Nephron progenitor cell (in vitro differentiated cells): ENCODE measurements around the gene CPEB3.

Source experiments
- DNase-seq: peaks from one replicate; pipeline ENCODE4 v3.0.0; 2021
- H3K27ac Mint-ChIP-seq: 2 replicates; pipeline ENCODE4 v1.8.0; 2021; ENCODE audit warnings: mild to moderate bottlenecking, moderate library complexity, mixed read lengths
- H3K27me3 Mint-ChIP-seq: 2 replicates; pipeline ENCODE4 v1.8.0; 2021; ENCODE audit warnings: mild to moderate bottlenecking, low read depth, mixed read lengths; ENCODE audit not compliant: poor library complexity
- H3K36me3 Mint-ChIP-seq: 2 replicates; pipeline ENCODE4 v1.8.0; 2021; ENCODE audit warnings: low read depth, mixed read lengths
- H3K4me1 Mint-ChIP-seq: 2 replicates; pipeline ENCODE4 v1.8.0; 2021; ENCODE audit warnings: mixed read lengths
- H3K4me3 Mint-ChIP-seq: 2 replicates; pipeline ENCODE4 v1.8.0; 2021; ENCODE audit warnings: mild to moderate bottlenecking, moderate library complexity, mixed read lengths
- H3K9me3 Mint-ChIP-seq: 2 replicates; pipeline ENCODE4 v1.8.0; 2021; ENCODE audit warnings: mild to moderate bottlenecking, moderate library complexity, mixed read lengths
- TF ChIP-seq, protein P1 (sequence below): fragments of 200-600 bp; sonication (generic); IDR thresholded peaks from 2 replicates; pipeline ENCODE4 v1.5.0; 2021; ENCODE audit warnings: antibody characterized with exemption

The CPEB3 gene

DNA sequence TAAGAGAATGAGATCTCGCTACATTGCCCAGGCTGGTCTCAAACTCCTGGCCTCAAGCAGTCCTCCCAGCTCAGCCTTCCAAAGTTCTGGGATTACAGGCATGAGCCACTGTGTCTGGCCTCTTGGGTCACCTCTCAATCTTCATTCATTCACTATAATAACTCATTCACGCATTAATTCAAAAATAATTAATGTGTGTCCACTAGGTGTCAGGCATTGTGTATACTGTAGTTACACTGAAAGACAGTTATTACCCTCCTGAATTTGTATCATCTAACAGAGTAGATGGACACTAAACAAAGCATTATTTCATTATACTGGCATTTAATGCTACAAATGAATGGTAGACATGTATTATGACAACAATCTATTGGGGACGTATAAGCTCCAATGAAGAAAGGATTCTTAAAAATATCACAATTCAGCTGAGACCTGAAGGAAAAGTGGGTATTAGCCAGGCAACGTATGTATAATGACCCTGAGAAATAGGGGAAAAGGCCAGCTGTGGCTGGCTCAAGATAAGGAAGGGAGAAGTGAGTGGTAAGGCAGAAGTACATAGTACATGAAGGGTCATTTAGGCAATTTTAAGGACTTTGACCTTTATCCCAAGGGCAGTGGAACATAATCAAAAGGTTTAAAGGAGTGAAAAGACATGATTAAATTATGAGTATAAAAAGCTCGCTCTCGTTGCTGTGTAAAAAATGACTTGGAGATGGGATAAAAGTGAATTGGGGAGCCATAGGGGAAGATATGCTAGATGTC, 216.6 kb downstream of the CPEB3 start:
- TF ChIP-seq, protein P1, sequence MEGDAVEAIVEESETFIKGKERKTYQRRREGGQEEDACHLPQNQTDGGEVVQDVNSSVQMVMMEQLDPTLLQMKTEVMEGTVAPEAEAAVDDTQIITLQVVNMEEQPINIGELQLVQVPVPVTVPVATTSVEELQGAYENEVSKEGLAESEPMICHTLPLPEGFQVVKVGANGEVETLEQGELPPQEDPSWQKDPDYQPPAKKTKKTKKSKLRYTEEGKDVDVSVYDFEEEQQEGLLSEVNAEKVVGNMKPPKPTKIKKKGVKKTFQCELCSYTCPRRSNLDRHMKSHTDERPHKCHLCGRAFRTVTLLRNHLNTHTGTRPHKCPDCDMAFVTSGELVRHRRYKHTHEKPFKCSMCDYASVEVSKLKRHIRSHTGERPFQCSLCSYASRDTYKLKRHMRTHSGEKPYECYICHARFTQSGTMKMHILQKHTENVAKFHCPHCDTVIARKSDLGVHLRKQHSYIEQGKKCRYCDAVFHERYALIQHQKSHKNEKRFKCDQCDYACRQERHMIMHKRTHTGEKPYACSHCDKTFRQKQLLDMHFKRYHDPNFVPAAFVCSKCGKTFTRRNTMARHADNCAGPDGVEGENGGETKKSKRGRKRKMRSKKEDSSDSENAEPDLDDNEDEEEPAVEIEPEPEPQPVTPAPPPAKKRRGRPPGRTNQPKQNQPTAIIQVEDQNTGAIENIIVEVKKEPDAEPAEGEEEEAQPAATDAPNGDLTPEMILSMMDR: no peak
- Mint-ChIP-seq H3K27me3 (peaks cover 6% of the 10 kb centered on the region), H3K4me3 (no peak overlapping the region), H3K4me1 (no peaks in the 10 kb centered on the region), H3K27ac (peak overlapping the region; percentile 5), H3K36me3 (no peaks in the 10 kb centered on the region), H3K9me3 (no peaks in the 10 kb centered on the region)
- DNase-seq: no peak

DNA sequence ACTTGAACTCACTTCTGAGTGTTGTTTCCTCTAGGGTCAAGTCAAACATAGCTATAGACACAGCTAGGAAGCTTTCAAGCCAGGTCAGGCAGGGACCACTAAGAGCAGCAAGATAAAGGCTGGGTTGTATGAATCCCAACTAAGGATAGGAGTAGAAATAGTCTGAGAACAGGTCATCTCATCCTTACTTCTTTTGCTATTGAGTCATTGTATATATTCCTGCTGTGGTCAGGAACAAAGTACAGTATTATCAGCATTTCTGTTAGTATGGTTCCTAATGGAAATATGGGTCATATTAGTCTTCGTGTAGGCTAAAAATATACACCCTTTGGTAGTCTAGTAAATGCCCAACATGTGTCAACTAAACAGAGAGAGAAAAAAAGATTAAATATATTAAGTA, 222.0 kb downstream of the CPEB3 start:
- H3K27ac Mint-ChIP-seq: no peak overlapping the region
- peaks cover 3% of the 10 kb centered on the region for H3K27me3 Mint-ChIP-seq
- H3K4me1 Mint-ChIP-seq: no peaks in the 10 kb centered on the region
- no peaks in the 10 kb centered on the region for H3K9me3 Mint-ChIP-seq
- no peak overlapping the region for H3K4me3 Mint-ChIP-seq
- no peak for DNase-seq
- no peaks in the 10 kb centered on the region for H3K36me3 Mint-ChIP-seq
- TF ChIP-seq, protein P1: no peak

DNA sequence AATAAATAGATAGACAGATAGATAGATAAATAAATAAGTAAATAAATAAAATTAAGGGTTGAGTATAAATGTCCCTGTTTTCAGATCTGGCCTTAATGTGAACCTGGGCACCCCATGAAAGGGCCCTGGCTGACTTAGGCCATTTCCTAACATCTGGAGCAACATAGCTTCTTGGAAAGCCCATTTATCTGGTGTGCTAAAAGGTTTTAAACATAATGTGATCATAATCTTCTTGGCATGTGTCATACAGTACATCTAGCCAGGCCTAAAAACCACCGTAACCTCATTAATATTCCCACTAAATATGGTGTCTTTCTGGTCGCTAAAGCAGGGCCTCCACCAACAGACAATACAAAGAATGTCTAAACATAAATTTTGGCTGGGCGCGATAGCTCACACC, 224.5 kb downstream of the CPEB3 start:
- Mint-ChIP-seq H3K36me3 (no peaks in the 10 kb centered on the region), H3K27ac (no peak overlapping the region), H3K27me3 (peaks cover 3% of the 10 kb centered on the region), H3K9me3 (no peaks in the 10 kb centered on the region), H3K4me3 (no peak overlapping the region), H3K4me1 (no peaks in the 10 kb centered on the region)
- DNase-seq: no peak
- TF ChIP-seq, protein P1: no peak

DNA sequence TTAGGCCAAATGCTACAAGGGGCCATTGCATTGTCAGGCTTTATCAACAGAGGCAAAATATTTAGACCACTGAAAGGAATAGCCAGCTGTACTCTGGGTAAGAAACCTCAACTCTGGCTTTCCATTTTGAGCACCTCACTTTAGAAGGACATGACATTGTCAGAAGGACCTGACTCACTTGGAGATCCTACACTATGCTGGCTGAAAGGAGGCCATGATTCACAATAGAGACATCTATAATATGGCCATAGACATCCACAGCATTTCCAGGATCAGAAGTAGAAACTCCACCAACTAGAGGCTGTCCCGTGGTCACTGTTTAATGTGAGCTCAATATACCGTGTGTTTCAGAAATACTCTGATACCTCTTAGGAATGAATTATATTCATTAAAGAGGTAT, 226.4 kb downstream of the CPEB3 start:
- peaks cover under 1% of the 10 kb centered on the region for H3K27me3 Mint-ChIP-seq
- no peaks in the 10 kb centered on the region for H3K36me3 Mint-ChIP-seq
- DNase-seq: no peak
- no peak overlapping the region for H3K4me3 Mint-ChIP-seq
- TF ChIP-seq, protein P1: no peak
- no peaks in the 10 kb centered on the region for H3K9me3 Mint-ChIP-seq
- no peaks in the 10 kb centered on the region for H3K4me1 Mint-ChIP-seq
- H3K27ac Mint-ChIP-seq: no peak overlapping the region

DNA sequence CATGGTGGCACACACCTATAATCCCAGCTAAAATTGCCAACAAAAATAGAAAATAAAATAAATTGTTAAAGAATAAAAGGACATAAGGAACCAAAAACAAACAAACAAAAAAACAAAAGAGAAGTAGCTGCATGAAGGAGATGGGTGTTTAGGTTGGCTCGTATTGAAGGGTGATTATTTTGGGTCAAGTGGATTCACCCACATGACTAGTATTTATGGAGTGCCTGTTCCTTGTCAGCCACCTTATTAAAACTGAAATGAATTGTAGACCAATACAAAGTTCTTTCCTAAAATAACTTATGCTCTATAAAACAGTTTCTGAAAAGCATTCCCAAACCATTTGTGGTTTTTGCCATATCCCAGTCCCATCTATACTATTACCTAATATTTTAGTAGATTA, 228.6 kb downstream of the CPEB3 start:
- Mint-ChIP-seq H3K4me1 (no peaks in the 10 kb centered on the region), H3K27ac (no peak overlapping the region), H3K36me3 (no peaks in the 10 kb centered on the region), H3K4me3 (no peak overlapping the region), H3K27me3 (peaks cover 4% of the 10 kb centered on the region), H3K9me3 (no peaks in the 10 kb centered on the region)
- no peak for DNase-seq
- TF ChIP-seq, protein P1: no peak

DNA sequence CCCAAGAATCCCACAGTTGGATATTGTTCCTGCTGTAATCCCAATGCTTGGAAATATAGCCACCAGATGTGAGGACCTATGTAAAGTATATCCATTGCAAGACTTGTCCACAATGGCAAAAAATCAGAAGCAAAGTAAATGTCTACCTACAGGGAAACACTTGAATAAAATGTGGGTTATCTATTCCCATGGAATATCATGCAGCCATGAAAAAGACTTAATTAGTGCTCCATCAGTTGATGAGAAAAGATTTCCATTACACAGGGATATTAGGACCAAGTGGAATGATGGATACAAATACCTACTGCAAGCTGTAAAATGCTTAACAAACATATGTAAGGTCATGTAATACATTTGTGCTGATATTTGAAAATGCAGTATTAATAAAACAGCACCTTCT, 236.1 kb downstream of the CPEB3 start:
- Mint-ChIP-seq H3K4me3 (no peak overlapping the region), H3K9me3 (no peaks in the 10 kb centered on the region), H3K27ac (no peak overlapping the region), H3K4me1 (no peaks in the 10 kb centered on the region), H3K27me3 (peaks cover 4% of the 10 kb centered on the region), H3K36me3 (no peaks in the 10 kb centered on the region)
- no peak for DNase-seq
- TF ChIP-seq, protein P1: no peak
